ENCODE measurements around the gene RBM39. TPM values are rescaled to one million over a fixed set of nuclear protein-coding genes. Genes with fewer than 3 reads are reported as not detected.

RBM39 gene
- total RNA-seq, 3 donors from 2014 or later (not counting 1 experiment from before 2014, with no cell fraction given): 1,431 to 1,555 (median 1,445) TPM

DNA sequence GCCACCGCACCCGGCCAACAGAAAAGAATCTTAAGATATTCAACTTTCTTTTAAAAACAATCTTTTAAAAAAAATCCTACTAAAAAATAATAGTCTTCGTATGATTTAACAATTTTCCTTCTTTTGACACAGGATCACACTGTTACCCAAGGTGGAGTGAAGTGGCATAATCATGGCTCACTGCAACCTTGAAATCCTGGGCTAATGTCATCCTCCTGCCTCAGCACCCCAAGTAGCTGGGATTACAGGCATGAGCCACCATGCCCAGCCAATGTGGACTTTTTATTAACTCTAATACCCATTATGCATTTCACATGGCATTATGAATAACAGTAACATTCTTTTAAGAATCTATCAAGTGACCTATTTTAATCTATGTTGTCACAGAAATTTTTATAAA lies 20.8 kb downstream of the RBM39 start:
- H3K4me1 ChIP-seq (ENCODE audit: control insufficient read depth, insufficient read depth, low read length): peaks cover 20% of the 10 kb centered on the region
- no peaks in the 10 kb centered on the region for H3K9me3 ChIP-seq (ENCODE audit: control insufficient read depth, insufficient read depth, low read length)
- TF ChIP-seq, protein P1, sequence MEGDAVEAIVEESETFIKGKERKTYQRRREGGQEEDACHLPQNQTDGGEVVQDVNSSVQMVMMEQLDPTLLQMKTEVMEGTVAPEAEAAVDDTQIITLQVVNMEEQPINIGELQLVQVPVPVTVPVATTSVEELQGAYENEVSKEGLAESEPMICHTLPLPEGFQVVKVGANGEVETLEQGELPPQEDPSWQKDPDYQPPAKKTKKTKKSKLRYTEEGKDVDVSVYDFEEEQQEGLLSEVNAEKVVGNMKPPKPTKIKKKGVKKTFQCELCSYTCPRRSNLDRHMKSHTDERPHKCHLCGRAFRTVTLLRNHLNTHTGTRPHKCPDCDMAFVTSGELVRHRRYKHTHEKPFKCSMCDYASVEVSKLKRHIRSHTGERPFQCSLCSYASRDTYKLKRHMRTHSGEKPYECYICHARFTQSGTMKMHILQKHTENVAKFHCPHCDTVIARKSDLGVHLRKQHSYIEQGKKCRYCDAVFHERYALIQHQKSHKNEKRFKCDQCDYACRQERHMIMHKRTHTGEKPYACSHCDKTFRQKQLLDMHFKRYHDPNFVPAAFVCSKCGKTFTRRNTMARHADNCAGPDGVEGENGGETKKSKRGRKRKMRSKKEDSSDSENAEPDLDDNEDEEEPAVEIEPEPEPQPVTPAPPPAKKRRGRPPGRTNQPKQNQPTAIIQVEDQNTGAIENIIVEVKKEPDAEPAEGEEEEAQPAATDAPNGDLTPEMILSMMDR (IDR thresholded peaks at IDR 0.05): no peak
- 95% methylated on average over 3 of the region's 3 CpGs for WGBS (ENCODE audit: insufficient coverage)
- intact Hi-C loops (cut with micrococcal nuclease): loop anchor here (10.0 kb wide), 1 partner anchor 54 kb away; the partner anchor contains the start of gene PHF20
- Mint-ChIP-seq H3K36me3 (peaks cover 17% of the 10 kb centered on the region), H3K4me1 (peaks cover 40 to 41% of the 10 kb centered on the region in 2 donors), H3K9me3 (no peaks in the 10 kb centered on the region), H3K27ac (peak overlapping the region; percentile 83 to 86), H3K27me3 (ENCODE audit: low read depth in 2 of 2) (no peaks in the 10 kb centered on the region), H3K4me3 (peak overlapping the region; percentile 51)
- H3K27me3 ChIP-seq (ENCODE audit: control insufficient read depth, insufficient read depth, low read length): no peaks in the 10 kb centered on the region
- ATAC-seq: no peak
- peaks cover 91% of the 10 kb centered on the region for H3K36me3 ChIP-seq (ENCODE audit: control insufficient read depth, insufficient read depth, low read length)
- H3K4me3 ChIP-seq (ENCODE audit: low read length): no peak overlapping the region
- no peak for DNase-seq
- H3K27ac ChIP-seq (ENCODE audit: low read length): no peak overlapping the region

DNA sequence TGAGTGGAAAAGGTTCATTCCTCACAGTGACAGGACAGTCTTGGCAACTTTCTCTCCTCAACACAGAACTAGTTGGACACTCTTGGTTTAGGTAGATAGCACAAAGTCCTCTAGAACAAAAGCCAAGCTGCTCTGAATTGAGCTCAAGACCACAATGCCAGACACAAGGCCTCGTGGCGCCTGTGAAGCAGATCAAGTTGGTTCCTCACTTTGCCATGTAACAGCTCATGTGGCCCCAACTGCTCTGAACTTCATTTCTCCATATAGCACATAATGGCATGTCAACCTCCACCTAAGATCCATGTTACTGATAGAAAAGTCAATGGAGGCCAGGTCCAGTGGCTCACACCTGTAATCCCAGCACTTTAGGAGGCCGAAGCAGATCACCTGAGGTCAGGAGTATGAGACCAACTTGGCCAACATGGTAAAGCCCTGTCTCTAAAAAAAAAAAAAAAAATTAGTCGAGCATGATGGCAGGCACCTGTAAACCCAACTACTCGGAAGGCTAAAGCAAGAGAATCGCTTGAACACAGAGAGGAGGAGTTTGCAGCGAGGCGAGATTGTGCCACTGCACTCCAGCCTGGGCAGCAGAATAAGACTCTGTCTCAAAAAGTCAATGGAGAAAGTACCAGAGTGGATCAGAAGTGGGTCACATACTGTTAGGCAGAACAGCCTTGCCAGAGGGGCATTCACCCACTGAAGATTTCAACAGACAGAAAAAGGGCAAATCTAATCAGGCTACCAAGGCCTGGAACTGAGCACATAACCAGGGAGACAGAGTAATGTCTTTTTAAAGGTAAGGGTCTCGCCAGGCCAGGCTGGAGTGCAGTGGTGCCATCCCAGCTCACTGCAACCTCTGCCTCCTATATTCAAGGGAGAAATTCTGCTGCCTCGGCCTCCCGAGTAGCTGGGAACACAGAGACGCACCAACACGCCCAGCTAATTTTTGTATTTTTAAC lies 21.6 kb downstream of the RBM39 start:
- Histone ChIP-seq H3K27ac (ENCODE audit: low read length) (no peak overlapping the region), H3K36me3 (ENCODE audit: control insufficient read depth, insufficient read depth, low read length) (peaks cover 91% of the 10 kb centered on the region), H3K27me3 (ENCODE audit: control insufficient read depth, insufficient read depth, low read length) (no peaks in the 10 kb centered on the region), H3K4me1 (ENCODE audit: control insufficient read depth, insufficient read depth, low read length) (peaks cover 23% of the 10 kb centered on the region), H3K4me3 (ENCODE audit: low read length) (no peak overlapping the region), H3K9me3 (ENCODE audit: control insufficient read depth, insufficient read depth, low read length) (no peaks in the 10 kb centered on the region)
- H3K27me3 Mint-ChIP-seq (ENCODE audit: low read depth in 2 of 2): no peaks in the 10 kb centered on the region
- no peak for ATAC-seq
- intact Hi-C loops (cut with micrococcal nuclease): loop anchor here (10.0 kb wide), 1 partner anchor 54 kb away; the partner anchor contains the start of gene PHF20
- whole genome bisulfite sequencing (ENCODE audit: insufficient coverage): 94% methylated on average over 13 of the region's 13 CpGs
- peaks cover 17% of the 10 kb centered on the region for H3K36me3 Mint-ChIP-seq
- DNase-seq: no peak
- peak overlapping the region; percentile 83 to 86 for H3K27ac Mint-ChIP-seq
- TF ChIP-seq, protein P1 (IDR thresholded peaks at IDR 0.05): no peak
- no peaks in the 10 kb centered on the region for H3K9me3 Mint-ChIP-seq
- H3K4me3 Mint-ChIP-seq: peak overlapping the region; percentile 47
- peaks cover 39 to 40% of the 10 kb centered on the region in 2 donors for H3K4me1 Mint-ChIP-seq

DNA sequence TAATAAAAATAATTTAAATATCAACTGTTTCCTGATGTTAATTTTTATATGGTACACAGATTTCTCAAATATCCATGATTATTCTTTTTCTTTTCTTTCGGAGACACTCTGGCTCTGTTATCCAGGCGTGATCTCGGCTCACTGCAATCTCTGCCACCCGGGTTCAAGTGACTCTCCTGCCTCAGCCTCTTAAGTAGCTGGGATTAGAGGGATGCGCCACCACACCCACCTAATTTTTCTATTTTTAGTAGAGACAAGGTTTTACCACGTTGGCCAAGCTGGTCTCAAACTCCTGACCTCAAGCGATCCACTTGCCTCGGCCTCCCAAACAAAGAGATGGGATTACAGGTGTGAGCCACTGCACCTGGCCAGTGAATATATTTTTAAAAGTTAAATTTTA lies 22.3 kb downstream of the RBM39 start:
- no peaks in the 10 kb centered on the region for H3K9me3 ChIP-seq (ENCODE audit: control insufficient read depth, insufficient read depth, low read length)
- H3K27me3 Mint-ChIP-seq (ENCODE audit: low read depth in 2 of 2): no peaks in the 10 kb centered on the region
- H3K27ac ChIP-seq (ENCODE audit: low read length): no peak overlapping the region
- intact Hi-C loops (cut with micrococcal nuclease): loop anchor here (10.0 kb wide), 1 partner anchor 55 kb away; the partner anchor contains the start of gene PHF20
- H3K36me3 Mint-ChIP-seq: peaks cover 17% of the 10 kb centered on the region
- H3K27me3 ChIP-seq (ENCODE audit: control insufficient read depth, insufficient read depth, low read length): no peaks in the 10 kb centered on the region
- no peaks in the 10 kb centered on the region for H3K9me3 Mint-ChIP-seq
- no peak overlapping the region for H3K4me3 Mint-ChIP-seq
- no peak for ATAC-seq
- 76% methylated on average over 8 of the region's 8 CpGs for WGBS (ENCODE audit: insufficient coverage)
- peaks cover 26% of the 10 kb centered on the region for H3K4me1 ChIP-seq (ENCODE audit: control insufficient read depth, insufficient read depth, low read length)
- no peak overlapping the region for H3K4me3 ChIP-seq (ENCODE audit: low read length)
- H3K27ac Mint-ChIP-seq: peak overlapping the region; percentile 83 to 86
- TF ChIP-seq, protein P1 (IDR thresholded peaks at IDR 0.05): no peak
- DNase-seq: no peak
- peaks cover 91% of the 10 kb centered on the region for H3K36me3 ChIP-seq (ENCODE audit: control insufficient read depth, insufficient read depth, low read length)
- H3K4me1 Mint-ChIP-seq: peaks cover 32 to 40% of the 10 kb centered on the region in 2 donors
